GM23338 (cell line): ENCODE measurements around the gene AXL. TPM values are rescaled to one million over a fixed set of nuclear protein-coding genes. Genes with fewer than 3 reads are reported as not detected.

Experiments
- ATAC-seq: fragments of 200-7000 bp; cut with Tn5 transposase; 3 replicates; pipeline ENCODE4 v1.9.1; 2020
- DNase-seq: peaks from one replicate; pipeline ENCODE4 v3.0.0-alpha.2; 2015; ENCODE audit warnings: low spot score
- H2AFZ ChIP-seq: fragments of 200-600 bp; sonication (generic); 2 replicates; pipeline ENCODE4 v1.8.0; 2016; ENCODE audit warnings: antibody characterized with exemption, mild to moderate bottlenecking, moderate library complexity
- H3F3A ChIP-seq: fragments of 200-600 bp; sonication (generic); replicated peaks from 2 replicates; pipeline ENCODE4 v1.8.0; 2017; ENCODE audit warnings: antibody characterized with exemption, mixed run types, low read depth
- H3K27ac ChIP-seq: fragments of 200-600 bp; sonication (generic); 2 replicates; pipeline ENCODE4 v1.6.1; 2016; ENCODE audit warnings: low read depth
- H3K27me3 ChIP-seq: fragments of 200-600 bp; sonication (generic); 2 replicates; pipeline ENCODE4 v1.8.0; 2016; ENCODE audit warnings: mild to moderate bottlenecking, mixed run types, moderate library complexity; ENCODE audit not compliant: insufficient read depth
- H3K36me3 ChIP-seq: fragments of 200-600 bp; sonication (generic); 2 replicates; pipeline ENCODE4 v1.8.0; 2016; ENCODE audit warnings: mild to moderate bottlenecking; ENCODE audit not compliant: insufficient read depth
- H3K4me1 ChIP-seq: fragments of 200-600 bp; sonication (generic); 2 replicates; pipeline ENCODE4 v1.8.0; 2016; ENCODE audit warnings: mild to moderate bottlenecking, moderate library complexity; ENCODE audit not compliant: insufficient read depth
- H3K4me2 ChIP-seq: fragments of 200-600 bp; sonication (generic); 2 replicates; pipeline ENCODE4 v1.7.1; 2017; ENCODE audit warnings: mixed run types
- H3K4me3 ChIP-seq: fragments of 200-600 bp; sonication (generic); 2 replicates; pipeline ENCODE4 v1.6.1; 2016; ENCODE audit warnings: mixed run types
- H3K79me2 ChIP-seq: fragments of 200-600 bp; sonication (generic); replicated peaks from 2 replicates; pipeline ENCODE4 v1.8.0; 2017; ENCODE audit warnings: mild to moderate bottlenecking; ENCODE audit not compliant: insufficient read depth
- H3K9me2 ChIP-seq: fragments of 200-600 bp; sonication (generic); 2 replicates; pipeline ENCODE4 v1.8.0; 2017; ENCODE audit not compliant: insufficient read depth
- H4K20me1 ChIP-seq: fragments of 200-600 bp; sonication (generic); replicated peaks from 2 replicates; pipeline ENCODE4 v1.8.0; 2017; ENCODE audit warnings: mild to moderate bottlenecking; ENCODE audit not compliant: insufficient read depth
- H3K27ac Mint-ChIP-seq: 2 replicates; pipeline ENCODE4 v1.8.0; 2020; ENCODE audit warnings: inconsistent platforms, mild to moderate bottlenecking, moderate library complexity, mixed read lengths
- H3K27me3 Mint-ChIP-seq: 3 replicates; pipeline ENCODE4 v1.8.0; 2022; ENCODE audit warnings: low read depth, mild to moderate bottlenecking, moderate library complexity, mixed read lengths, inconsistent platforms; ENCODE audit not compliant: insufficient read depth, poor library complexity
- H3K36me3 Mint-ChIP-seq: 3 replicates; pipeline ENCODE4 v1.8.0; 2021; ENCODE audit warnings: low read depth, mild to moderate bottlenecking, inconsistent platforms, moderate library complexity, mixed read lengths
- H3K4me1 Mint-ChIP-seq: 3 replicates; pipeline ENCODE4 v1.8.0; 2020; ENCODE audit warnings: mild to moderate bottlenecking, inconsistent platforms, mixed read lengths
- H3K4me3 Mint-ChIP-seq: 3 replicates; pipeline ENCODE4 v1.8.0; 2021; ENCODE audit warnings: moderate library complexity, mild to moderate bottlenecking, inconsistent platforms, mixed read lengths
- H3K9me3 Mint-ChIP-seq: 3 replicates; pipeline ENCODE4 v1.8.0; 2020; ENCODE audit warnings: moderate library complexity, mild to moderate bottlenecking, inconsistent platforms, mixed read lengths
- CTCF ChIP-seq, 2 experiments: fragments of 200-600 bp in 1 of 2; sonication (generic) in 1 of 2; conservative IDR thresholded peaks; 2 replicates each; pipeline versions ENCODE4 v1.5.1 to v1.6.1; 2016 to 2017; ENCODE audit warnings: antibody characterized with exemption in 2 of 2, low read depth in 2 of 2, mild to moderate bottlenecking in 2 of 2, moderate library complexity in 1 of 2
- ETS1 ChIP-seq: IDR thresholded peaks from 2 replicates; pipeline ENCODE4 v1.6.1; 2016; ENCODE audit warnings: antibody characterized with exemption
- JUNB ChIP-seq: IDR thresholded peaks from one replicate; pipeline ENCODE4 v1.6.1; 2016; ENCODE audit warnings: antibody characterized with exemption; ENCODE audit not compliant: unreplicated experiment
- polyA plus RNA-seq: library from polyadenylated mRNA; unstranded; fragments of >200 nt; fragmentation: Nextera tagmentation; extraction: Ambion mirVana; gene quantifications from 2 replicates; pipeline ENCODE4 v1.2.1, GENCODE V29; 2016
- total RNA-seq: library from RNA; depleted of rRNA; stranded (reverse); fragments of >200 nt; shearing (Covaris generic); gene quantifications from 2 replicates; pipeline ENCODE4 v1.2.3, GENCODE V29; 2014
- TF ChIP-seq, protein P1 (sequence below): fragments of 250-450 bp; sonication (Bioruptor Pico); IDR thresholded peaks from 2 replicates; pipeline ENCODE4 v1.5.0; 2020; ENCODE audit warnings: mild to moderate bottlenecking, moderate library complexity

Gene AXL
- total and polyA plus RNA-seq, 2 experiments from 2014 or later = 9.0 to 28.4 TPM

DNA sequence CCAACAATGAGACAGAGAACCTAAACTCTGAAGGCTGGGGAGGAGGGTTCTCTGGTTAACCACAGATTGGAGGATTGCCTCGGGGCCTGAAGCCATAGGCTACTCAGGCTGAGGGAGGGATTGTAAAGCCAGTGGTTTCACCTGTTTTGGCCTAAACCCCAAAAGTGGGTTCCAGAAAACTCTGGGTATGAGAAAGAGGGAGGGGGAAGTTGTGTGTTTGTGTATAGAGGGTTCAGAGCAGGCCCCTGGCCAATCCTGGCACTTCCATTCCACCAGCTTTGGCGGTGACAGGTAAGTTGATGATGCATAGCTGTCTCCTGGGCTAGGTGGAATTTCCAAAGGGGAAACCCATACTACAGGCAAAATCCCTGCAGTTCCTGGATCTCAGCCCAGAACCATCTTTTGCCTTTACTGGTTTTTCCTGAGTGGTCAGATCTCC is 77.4 kb downstream of the AXL start:
- H3K4me3 ChIP-seq = no peak overlapping the region
- ATAC-seq (no peak), DNase-seq (no peak)
- Mint-ChIP-seq H3K9me3 (no peaks in the 10 kb centered on the region), H3K27ac (no peak overlapping the region), H3K36me3 (peaks cover 97% of the 10 kb centered on the region), H3K27me3 (peaks cover 3% of the 10 kb centered on the region), H3K4me1 (no peaks in the 10 kb centered on the region), H3K4me3 (no peak overlapping the region)
- H3K9me2 ChIP-seq = no peaks in the 10 kb centered on the region
- TF ChIP-seq, protein P1, sequence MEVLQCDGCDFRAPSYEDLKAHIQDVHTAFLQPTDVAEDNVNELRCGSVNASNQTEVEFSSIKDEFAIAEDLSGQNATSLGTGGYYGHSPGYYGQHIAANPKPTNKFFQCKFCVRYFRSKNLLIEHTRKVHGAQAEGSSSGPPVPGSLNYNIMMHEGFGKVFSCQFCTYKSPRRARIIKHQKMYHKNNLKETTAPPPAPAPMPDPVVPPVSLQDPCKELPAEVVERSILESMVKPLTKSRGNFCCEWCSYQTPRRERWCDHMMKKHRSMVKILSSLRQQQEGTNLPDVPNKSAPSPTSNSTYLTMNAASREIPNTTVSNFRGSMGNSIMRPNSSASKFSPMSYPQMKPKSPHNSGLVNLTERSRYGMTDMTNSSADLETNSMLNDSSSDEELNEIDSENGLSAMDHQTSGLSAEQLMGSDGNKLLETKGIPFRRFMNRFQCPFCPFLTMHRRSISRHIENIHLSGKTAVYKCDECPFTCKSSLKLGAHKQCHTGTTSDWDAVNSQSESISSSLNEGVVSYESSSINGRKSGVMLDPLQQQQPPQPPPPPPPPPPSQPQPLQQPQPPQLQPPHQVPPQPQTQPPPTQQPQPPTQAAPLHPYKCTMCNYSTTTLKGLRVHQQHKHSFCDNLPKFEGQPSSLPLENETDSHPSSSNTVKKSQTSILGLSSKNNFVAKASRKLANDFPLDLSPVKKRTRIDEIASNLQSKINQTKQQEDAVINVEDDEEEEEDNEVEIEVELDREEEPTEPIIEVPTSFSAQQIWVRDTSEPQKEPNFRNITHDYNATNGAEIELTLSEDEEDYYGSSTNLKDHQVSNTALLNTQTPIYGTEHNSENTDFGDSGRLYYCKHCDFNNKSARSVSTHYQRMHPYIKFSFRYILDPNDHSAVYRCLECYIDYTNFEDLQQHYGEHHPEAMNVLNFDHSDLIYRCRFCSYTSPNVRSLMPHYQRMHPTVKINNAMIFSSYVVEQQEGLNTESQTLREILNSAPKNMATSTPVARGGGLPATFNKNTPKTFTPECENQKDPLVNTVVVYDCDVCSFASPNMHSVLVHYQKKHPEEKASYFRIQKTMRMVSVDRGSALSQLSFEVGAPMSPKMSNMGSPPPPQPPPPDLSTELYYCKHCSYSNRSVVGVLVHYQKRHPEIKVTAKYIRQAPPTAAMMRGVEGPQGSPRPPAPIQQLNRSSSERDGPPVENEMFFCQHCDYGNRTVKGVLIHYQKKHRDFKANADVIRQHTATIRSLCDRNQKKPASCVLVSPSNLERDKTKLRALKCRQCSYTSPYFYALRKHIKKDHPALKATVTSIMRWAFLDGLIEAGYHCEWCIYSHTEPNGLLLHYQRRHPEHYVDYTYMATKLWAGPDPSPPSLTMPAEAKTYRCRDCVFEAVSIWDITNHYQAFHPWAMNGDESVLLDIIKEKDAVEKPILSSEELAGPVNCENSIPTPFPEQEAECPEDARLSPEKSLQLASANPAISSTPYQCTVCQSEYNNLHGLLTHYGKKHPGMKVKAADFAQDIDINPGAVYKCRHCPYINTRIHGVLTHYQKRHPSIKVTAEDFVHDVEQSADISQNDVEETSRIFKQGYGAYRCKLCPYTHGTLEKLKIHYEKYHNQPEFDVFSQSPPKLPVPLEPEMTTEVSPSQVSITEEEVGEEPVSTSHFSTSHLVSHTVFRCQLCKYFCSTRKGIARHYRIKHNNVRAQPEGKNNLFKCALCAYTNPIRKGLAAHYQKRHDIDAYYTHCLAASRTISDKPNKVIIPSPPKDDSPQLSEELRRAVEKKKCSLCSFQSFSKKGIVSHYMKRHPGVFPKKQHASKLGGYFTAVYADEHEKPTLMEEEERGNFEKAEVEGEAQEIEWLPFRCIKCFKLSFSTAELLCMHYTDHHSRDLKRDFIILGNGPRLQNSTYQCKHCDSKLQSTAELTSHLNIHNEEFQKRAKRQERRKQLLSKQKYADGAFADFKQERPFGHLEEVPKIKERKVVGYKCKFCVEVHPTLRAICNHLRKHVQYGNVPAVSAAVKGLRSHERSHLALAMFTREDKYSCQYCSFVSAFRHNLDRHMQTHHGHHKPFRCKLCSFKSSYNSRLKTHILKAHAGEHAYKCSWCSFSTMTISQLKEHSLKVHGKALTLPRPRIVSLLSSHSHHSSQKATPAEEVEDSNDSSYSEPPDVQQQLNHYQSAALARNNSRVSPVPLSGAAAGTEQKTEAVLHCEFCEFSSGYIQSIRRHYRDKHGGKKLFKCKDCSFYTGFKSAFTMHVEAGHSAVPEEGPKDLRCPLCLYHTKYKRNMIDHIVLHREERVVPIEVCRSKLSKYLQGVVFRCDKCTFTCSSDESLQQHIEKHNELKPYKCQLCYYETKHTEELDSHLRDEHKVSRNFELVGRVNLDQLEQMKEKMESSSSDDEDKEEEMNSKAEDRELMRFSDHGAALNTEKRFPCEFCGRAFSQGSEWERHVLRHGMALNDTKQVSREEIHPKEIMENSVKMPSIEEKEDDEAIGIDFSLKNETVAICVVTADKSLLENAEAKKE (CRISPR knock-in tag) = no peak
- TF ChIP-seq ETS1 (no peak), JUNB (no peak), CTCF (conservative IDR thresholded peaks at IDR 0.05; ENCODE audit: low read depth in 2 of 2) (no peak)
- no peaks in the 10 kb centered on the region for H3K4me1 ChIP-seq
- no peak overlapping the region for H3K27ac ChIP-seq
- peaks cover 22% of the 10 kb centered on the region; the same call in 1 of the 2 replicates for H3F3A ChIP-seq
- no peaks in the 10 kb centered on the region for H3K27me3 ChIP-seq
- no peak overlapping the region for H3K4me2 ChIP-seq
- H3K36me3 ChIP-seq = peaks cover 93% of the 10 kb centered on the region
- no peak overlapping the region for H2AFZ ChIP-seq
- H3K79me2 ChIP-seq = peaks cover 15% of the 10 kb centered on the region
- H4K20me1 ChIP-seq = peaks cover 61% of the 10 kb centered on the region
